Common myeloid progenitor, CD34-positive (primary cell): Measurements from ENCODE around the gene SLC9A5. TPM values are rescaled to one million over a fixed set of nuclear protein-coding genes. Genes with fewer than 3 reads are reported as not detected.

Source experiments
- CTCF ChIA-PET: fragments of 350-600 bp; sonication (Branson Sonifier 250); formaldehyde crosslinking; loops from one replicate; lab custom pipeline; 2021; ENCODE audit warnings: antibody characterized with exemption; lab: Charles Lee
- POLR2A ChIA-PET: fragments of 350-600 bp; sonication (Branson Sonifier 250); formaldehyde crosslinking; loops from one replicate; lab custom pipeline; 2021; ENCODE audit warnings: antibody characterized with exemption; lab: Charles Lee
- DNase-seq, 3 donors: peaks; one replicate each; pipeline versions ENCODE4 v3.0.0 to v3.0.0-alpha.2; 2013
- H3K27ac ChIP-seq, 2 experiments: 1 replicate in 1 of 2; 2 replicates in 1 of 2; pipeline ENCODE4 v1.7.0; 2013; ENCODE audit warnings: inconsistent platforms in 2 of 2, low read length in 2 of 2, mild to moderate bottlenecking in 2 of 2, low read depth in 1 of 2, moderate library complexity in 1 of 2; ENCODE audit not compliant: severe bottlenecking in 2 of 2, insufficient read depth in 1 of 2, poor library complexity in 1 of 2
- H3K27me3 ChIP-seq, 5 experiments: replicated peaks in 2 of 5; 1 replicate in 3 of 5; 2 replicates in 2 of 5; pipeline versions ENCODE4 v1.6.1 to v1.7.0; 2013; ENCODE audit warnings: low read length in 4 of 5, mild to moderate bottlenecking in 2 of 5, moderate library complexity in 2 of 5, inconsistent platforms in 1 of 5; ENCODE audit not compliant: insufficient read depth in 5 of 5, control insufficient read depth in 4 of 5
- H3K36me3 ChIP-seq, 4 experiments: 1 replicate in 2 of 4; 2 replicates in 2 of 4; pipeline versions ENCODE4 v1.6.1 to v1.7.0; 2013; ENCODE audit warnings: low read length in 3 of 4, control low read depth in 1 of 4, mild to moderate bottlenecking in 1 of 4; ENCODE audit not compliant: control insufficient read depth in 4 of 4, insufficient read depth in 4 of 4
- H3K4me1 ChIP-seq, 4 experiments: 1 replicate in 3 of 4; 2 replicates in 1 of 4; pipeline versions ENCODE4 v1.6.1 to v1.7.1; 2013; ENCODE audit warnings: low read length in 3 of 4, mild to moderate bottlenecking in 3 of 4, control low read depth in 1 of 4, inconsistent platforms in 1 of 4, moderate library complexity in 1 of 4; ENCODE audit not compliant: control insufficient read depth in 4 of 4, insufficient read depth in 4 of 4; ENCODE audit errors: control extremely low read depth in 1 of 4
- H3K4me3 ChIP-seq, 7 experiments: 1 replicate in 4 of 7; 2 replicates in 3 of 7; pipeline versions ENCODE4 v1.5.1 to v1.7.0; 2013; ENCODE audit warnings: mild to moderate bottlenecking in 7 of 7, low read length in 6 of 7, moderate library complexity in 6 of 7, inconsistent platforms in 2 of 7, low read depth in 2 of 7, control low read depth in 1 of 7; ENCODE audit not compliant: insufficient read depth in 4 of 7, control insufficient read depth in 1 of 7; ENCODE audit errors: extremely low read depth in 1 of 7
- H3K9me3 ChIP-seq, 5 experiments: 1 replicate in 4 of 5; 2 replicates in 1 of 5; pipeline versions ENCODE4 v1.6.1 to v1.7.1; 2013; ENCODE audit warnings: low read length in 4 of 5, mild to moderate bottlenecking in 2 of 5, inconsistent platforms in 1 of 5, low read depth in 1 of 5, moderate library complexity in 1 of 5; ENCODE audit not compliant: control insufficient read depth in 4 of 5, insufficient read depth in 2 of 5; ENCODE audit errors: control extremely low read depth in 1 of 5
- WGBS: methylation state at CpG from one replicate; pipeline ENCODE4 v1.1.5; 2013; ENCODE audit not compliant: insufficient coverage; 5-methylcytosine and 5-hydroxymethylcytosine counted together
- polyA plus RNA-seq: library from polyadenylated mRNA; unstranded; fragments of 120-200 nt; gene quantifications from one replicate; pipeline ENCODE4 v1.2.1, GENCODE V29; 2013

SLC9A5 gene
- 0.50 TPM for polyA plus RNA-seq

DNA sequence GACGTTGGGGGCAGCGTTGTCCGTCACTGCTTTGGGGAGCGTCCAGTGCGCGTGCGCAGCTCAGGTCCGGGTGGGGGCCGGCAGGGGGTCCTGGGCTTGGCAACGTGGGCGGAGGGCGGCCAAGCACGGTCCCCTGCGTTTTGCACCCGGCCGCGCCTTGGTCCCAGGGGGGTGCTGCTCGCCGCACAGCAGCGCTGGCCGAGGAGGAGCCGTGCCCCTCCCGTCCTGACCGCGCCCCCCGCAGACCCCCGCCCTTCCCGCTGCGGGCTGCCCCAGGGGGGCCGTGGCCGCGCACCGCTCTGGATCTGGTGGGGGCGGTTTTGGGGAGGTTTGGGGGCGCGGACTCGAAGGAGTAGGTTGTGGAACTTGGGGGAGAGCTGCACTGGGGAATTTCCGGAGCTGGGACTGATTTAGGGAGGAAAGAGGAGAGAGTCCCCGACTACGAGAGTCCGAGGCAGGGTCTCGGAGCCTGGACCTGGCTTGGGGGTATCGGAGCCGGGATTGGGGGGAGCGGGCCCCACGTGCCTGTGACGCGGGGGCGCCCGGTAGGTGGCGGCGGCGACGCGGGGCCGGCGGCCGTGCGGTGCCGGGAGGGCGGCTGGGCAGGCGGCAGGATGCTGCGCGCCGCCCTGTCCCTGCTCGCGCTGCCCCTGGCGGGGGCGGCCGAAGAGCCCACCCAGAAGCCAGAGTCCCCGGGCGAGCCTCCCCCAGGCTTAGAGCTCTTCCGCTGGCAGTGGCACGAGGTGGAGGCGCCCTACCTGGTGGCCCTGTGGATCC, at the start of gene SLC9A5:
SLC9A5 (plus strand) TSS at position 579 of the 777 bp plus-strand sequence; CDS start at position 615, 36 bp downstream.
- Histone ChIP-seq H3K4me1 (peaks cover 9 to 53% (median 51%) of the 10 kb centered on the region in 4 experiments), H3K9me3 (no peaks in the 10 kb centered on the region), H3K27ac (no peak within 1 kb of the TSS), H3K36me3 (no peaks in the 10 kb centered on the region), H3K27me3 (peaks cover 0 to 23% (median 13%) of the 10 kb centered on the region in 5 experiments), H3K4me3 (peak within 1 kb of the TSS; percentile 27 to 94 (median 87))
- DNase-seq: peak in 1 of 3 donors; percentile 42
- ChIA-PET CTCF (interaction anchor here (0.7 to 6.1 kb wide), 7 partner anchors 10 to 47 kb away, joined by 3 to 108 read pairs (median 7); partner anchors contain the start of gene TMEM208), POLR2A (interaction anchor here (0.6 kb wide), 1 partner anchor 16 kb away, joined by 3 read pairs; no protein-coding TSS in a partner anchor)
- 0% methylated on average over 60 of the region's 75 CpGs for WGBS

DNA sequence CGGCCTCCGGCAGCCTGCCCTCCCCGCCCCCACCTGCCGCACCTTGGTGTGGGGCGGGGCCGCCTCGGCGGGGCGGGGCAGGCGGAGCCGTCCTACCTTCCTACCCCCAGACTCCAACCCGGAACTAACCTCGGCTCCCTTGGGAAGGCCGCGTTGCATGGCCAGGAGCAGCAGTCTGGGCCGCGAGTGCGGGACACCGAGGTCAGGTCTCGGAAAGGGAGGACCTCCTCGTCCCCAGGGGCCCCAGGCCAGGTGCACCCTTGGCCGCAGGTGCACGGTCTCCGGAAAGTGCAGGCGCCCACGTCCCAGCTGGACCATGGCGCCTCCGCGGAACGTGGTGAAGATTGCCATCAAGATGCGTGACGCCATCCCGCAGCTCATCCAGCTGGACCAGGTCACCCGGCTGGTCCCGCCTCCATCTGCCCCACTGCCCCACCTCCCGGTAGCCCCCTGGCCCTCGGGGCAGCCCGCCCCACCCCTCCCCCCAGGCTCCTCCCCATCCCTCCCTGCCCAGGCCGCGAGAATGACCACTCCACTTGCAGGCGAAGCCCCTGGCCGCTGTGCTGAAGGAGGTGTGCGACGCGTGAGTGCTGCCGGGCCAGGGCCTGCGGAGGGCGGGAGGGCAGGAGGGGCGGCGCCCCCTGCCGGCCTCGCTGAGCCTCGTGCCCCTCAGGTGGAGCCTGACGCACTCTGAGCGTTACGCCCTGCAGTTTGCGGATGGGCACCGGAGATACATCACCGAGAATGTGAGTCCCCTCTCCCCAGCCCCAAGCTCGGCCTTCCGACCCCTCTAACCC, 49.6 kb upstream of the SLC9A5 start, which contains the start of gene ELMO3:
ELMO3 (plus strand) TSS at position 121 of the 797 bp plus-strand sequence; CDS start at position 317, 196 bp downstream.
- ChIA-PET CTCF (interaction anchor here (0.9 to 2.9 kb wide), 11 partner anchors 9 to 249 kb away, joined by 3 to 22 read pairs (median 6); no protein-coding TSS in a partner anchor), POLR2A (interaction anchor here (1.0 kb wide), 1 partner anchor 45 kb away, joined by 6 read pairs; no protein-coding TSS in a partner anchor)
- Histone ChIP-seq H3K4me3 (peak within 1 kb of the TSS in 2 of 7 experiments; percentile 13 to 16), H3K9me3 (no peaks in the 10 kb centered on the region), H3K36me3 (peaks cover 15 to 82% (median 64%) of the 10 kb centered on the region in 4 experiments), H3K27ac (no peak within 1 kb of the TSS), H3K27me3 (no peaks in the 10 kb centered on the region), H3K4me1 (peaks cover 0 to 3% (median 0%) of the 10 kb centered on the region in 4 experiments)
- DNase-seq: peak in 2 of 3 donors; percentile 29 to 55
- 91% methylated on average over 37 of the region's 61 CpGs for WGBS

GRCh38 chr16:67199808-67200198, 49.0 kb upstream of the SLC9A5 start:
- H3K4me3 ChIP-seq: peak overlapping the region in 2 of 7 experiments; percentile 13 to 16
- no peak overlapping the region for H3K27ac ChIP-seq
- ChIA-PET CTCF (interaction anchor here (0.9 to 2.9 kb wide), 7 partner anchors 9 to 249 kb away, joined by 3 to 12 read pairs (median 6); no protein-coding TSS in a partner anchor), POLR2A (no interaction called here)
- H3K36me3 ChIP-seq: peaks cover 15 to 78% (median 59%) of the 10 kb centered on the region in 4 experiments
- WGBS: 78% methylated on average over 13 of the region's 22 CpGs
- H3K9me3 ChIP-seq: no peaks in the 10 kb centered on the region
- DNase-seq: no peak
- H3K27me3 ChIP-seq: no peaks in the 10 kb centered on the region
- H3K4me1 ChIP-seq: peaks cover 0 to 3% (median 0%) of the 10 kb centered on the region in 4 experiments

DNA sequence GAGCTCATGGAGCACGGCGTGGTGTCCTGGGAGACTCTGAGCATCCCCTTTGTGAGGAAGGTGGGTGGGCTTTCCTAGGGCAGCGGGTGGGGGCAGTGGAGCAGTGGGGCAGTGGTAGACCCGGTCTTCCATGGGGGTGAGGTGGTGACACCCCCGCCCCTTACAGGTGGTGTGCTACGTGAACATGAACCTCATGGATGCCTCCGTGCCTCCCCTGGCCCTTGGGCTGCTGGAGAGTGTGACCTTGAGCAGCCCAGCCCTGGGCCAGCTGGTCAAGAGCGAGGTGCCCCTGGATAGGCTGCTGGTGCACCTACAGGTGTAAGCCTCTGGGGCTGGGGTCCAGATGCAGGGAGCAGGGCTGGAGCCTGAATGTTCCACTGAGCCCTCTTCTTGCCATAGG, 48.3 kb upstream of the SLC9A5 start:
- H3K36me3 ChIP-seq: peaks cover 11 to 71% (median 53%) of the 10 kb centered on the region in 4 experiments
- ChIA-PET CTCF (interaction anchor here (1.2 to 2.5 kb wide), 4 partner anchors 15 to 250 kb away, joined by 3 to 7 read pairs (median 6); no protein-coding TSS in a partner anchor), POLR2A (no interaction called here)
- no peaks in the 10 kb centered on the region for H3K27me3 ChIP-seq
- H3K9me3 ChIP-seq: no peaks in the 10 kb centered on the region
- WGBS: 96% methylated on average over 8 of the region's 8 CpGs
- no peak for DNase-seq
- no peak overlapping the region for H3K4me3 ChIP-seq
- no peak overlapping the region for H3K27ac ChIP-seq
- peaks cover 0 to 3% (median 0%) of the 10 kb centered on the region in 4 experiments for H3K4me1 ChIP-seq

DNA sequence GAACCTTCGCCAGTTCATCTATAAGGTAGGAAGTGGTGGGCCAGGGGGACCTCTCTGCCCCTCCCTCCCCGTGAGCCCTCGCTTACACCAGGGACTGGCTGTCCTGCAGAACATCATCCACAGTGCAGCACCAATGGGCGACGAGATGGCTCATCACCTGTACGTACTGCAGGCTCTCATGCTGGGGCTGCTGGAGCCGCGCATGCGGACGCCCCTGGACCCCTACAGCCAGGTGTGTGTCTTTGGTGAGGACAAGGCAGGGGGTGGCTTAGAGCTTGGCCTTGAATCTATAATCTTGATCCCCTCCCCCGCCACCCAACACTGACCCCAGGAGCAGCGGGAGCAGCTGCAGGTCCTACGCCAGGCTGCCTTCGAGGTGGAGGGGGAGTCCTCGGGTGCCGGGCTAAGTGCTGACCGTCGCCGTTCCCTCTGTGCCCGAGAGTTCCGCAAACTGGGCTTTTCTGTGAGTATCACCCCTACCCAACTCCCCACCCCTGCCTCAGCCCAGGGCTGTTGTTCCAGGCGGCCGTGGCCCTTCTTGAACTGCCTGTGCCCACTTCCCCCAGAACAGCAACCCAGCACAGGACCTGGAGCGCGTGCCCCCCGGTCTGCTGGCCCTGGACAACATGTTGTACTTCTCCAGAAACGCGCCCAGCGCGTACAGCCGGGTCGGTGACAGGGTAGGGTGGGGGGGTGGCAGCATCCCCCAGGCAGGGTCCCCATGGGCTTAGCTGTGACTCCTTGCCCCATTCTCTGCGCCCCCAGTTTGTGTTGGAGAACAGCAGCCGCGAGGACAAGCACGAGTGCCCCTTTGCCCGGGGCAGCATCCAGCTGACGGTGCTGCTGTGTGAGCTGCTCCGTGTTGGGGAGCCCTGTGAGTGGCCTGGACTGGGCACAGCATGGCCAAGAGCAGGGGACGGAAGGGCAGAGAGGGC, 47.1 kb upstream of the SLC9A5 start:
- peaks cover 9 to 70% (median 41%) of the 10 kb centered on the region in 4 experiments for H3K36me3 ChIP-seq
- H3K4me3 ChIP-seq: no peak overlapping the region
- no peak overlapping the region for H3K27ac ChIP-seq
- no peak for DNase-seq
- no peaks in the 10 kb centered on the region for H3K27me3 ChIP-seq
- ChIA-PET CTCF (interaction anchor here (1.1 to 2.2 kb wide), 6 partner anchors 9 to 47 kb away, joined by 3 to 7 read pairs (median 6); partner anchors contain the start of gene SLC9A5), POLR2A (interaction anchor here (1.3 kb wide), 1 partner anchor 16 kb away, joined by 3 read pairs; no protein-coding TSS in a partner anchor)
- WGBS: 98% methylated on average over 27 of the region's 40 CpGs
- H3K4me1 ChIP-seq: peaks cover 0 to 3% (median 0%) of the 10 kb centered on the region in 4 experiments
- H3K9me3 ChIP-seq: no peaks in the 10 kb centered on the region
